Cerebellar nuclear complex (tissue), 1 donor: ENCODE results near the gene C1QL1.

Source experiments
- DNase-seq, 2 experiments: peaks; one replicate each; lab custom pipeline; 2025; lab: John Stamatoyannopoulos, UW

Gene C1QL1

GRCh38 chr17:44913676-44914075, 54.4 kb downstream of the C1QL1 start:
- DNase-seq: no peak

GRCh38 chr17:44912763-44913544, 55.1 kb downstream of the C1QL1 start:
- DNase-seq: no peak

DNA sequence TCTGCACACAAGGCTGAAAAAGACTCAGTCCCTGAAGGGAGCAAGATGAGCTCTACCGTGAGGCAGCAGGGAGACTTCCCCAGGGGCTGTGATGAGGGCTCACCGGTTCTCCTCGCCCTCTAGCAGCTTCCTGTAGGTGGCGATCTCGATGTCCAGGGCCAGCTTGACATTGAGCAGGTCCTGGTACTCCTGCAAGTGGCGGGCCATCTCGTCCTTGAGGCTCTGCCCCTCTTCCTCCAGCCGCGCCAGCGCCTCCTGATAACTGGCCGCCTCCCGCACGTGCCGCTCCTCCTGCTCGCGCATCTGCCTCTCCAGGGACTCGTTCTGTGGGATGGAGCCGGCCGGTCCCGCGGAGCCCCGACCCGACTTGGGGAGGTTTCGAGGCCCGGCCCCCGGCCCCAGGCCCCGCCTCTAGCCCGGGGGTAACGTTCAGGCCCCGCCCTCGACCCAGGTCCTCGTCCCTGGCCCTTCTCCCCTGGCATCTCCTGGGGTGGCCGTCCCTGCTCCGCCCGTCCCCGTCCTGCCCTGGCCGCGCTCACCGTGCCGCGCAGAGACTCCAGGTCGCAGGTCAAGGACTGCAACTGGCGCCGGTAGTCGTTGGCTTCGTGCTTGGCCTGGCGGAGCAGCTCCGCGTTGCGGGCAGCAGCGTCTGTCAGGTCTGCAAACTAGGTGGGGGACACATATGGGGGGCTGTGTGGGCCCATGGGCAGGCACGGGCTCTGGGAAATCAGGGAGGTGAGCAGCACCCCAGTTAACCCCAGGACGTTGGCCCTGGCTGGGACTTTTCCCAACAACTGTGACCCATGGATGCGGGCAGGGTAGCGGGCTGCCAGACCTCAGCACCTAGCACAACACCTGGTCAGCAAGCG, 56.7 kb downstream of the C1QL1 start:
- no peak for DNase-seq

DNA sequence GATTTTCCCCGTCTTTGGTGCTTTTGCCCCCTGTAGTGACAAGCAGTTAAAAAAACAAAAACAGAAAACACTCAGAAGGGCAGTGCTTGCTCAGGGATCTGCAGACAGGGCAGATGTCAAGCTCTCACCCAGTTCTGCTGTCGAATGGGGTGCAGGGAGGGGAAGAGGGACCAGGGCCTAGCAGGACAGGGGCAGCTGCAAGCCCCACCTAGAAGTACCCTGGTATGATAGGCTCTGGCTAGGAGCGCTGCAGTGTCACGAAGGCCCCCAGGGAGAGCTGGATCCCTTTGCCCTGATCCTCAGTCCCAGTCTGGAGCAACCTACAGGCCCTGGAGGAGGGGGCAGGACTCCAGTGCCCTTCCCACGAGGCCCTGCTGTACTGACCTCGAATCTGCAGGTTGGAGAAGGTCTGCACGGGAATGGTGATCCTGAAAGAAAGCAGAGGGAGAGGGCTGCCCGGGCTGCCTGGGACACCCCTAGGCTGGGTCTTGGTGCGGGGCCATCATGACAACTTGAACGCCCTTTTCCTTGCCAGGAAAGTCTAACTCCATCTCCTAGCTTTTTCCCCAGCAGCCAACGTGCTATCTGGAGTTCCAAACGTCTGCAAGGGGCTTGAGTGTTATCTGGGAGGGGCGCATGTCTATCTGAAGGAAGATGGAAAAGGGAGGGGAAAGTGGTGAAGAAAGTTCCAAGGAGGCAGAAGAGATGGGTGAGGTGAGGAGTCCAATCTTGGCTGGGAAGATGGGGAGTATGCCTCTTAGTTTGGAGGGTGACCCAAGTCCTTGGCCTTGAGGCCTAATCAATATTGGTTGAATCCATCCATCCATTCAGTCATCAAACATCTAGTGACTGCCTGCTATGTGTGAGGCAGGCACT, 57.6 kb downstream of the C1QL1 start:
- no peak for DNase-seq
